Left lung (tissue), 10 donors: Measurements from ENCODE around the gene TRNT1. TPM values are rescaled to one million over a fixed set of nuclear protein-coding genes. Genes with fewer than 3 reads are reported as not detected.

Source experiments
- ATAC-seq: fragments of 200-7000 bp; cut with Tn5 transposase; one replicate; pipeline ENCODE4 v1.9.1; 2020; ENCODE audit warnings: moderate library complexity
- DNase-seq, 4 donors: peaks; one replicate each; pipeline ENCODE4 v3.0.0-alpha.2; 2013 to 2020
- H3K27ac ChIP-seq, 2 donors: fragments of 200-600 bp; sonication (generic) in 1 of 2; one replicate each; pipeline versions ENCODE4 v1.5.0 to v1.8.0; 2020 to 2021
- H3K27me3 ChIP-seq, 2 donors: fragments of 200-600 bp; sonication (generic) in 1 of 2; one replicate each; pipeline versions ENCODE4 v1.5.0 to v1.8.0; 2020 to 2021
- H3K36me3 ChIP-seq, 2 donors: fragments of 200-600 bp; sonication (generic) in 1 of 2; one replicate each; pipeline versions ENCODE4 v1.5.0 to v1.8.0; 2020 to 2021
- H3K4me1 ChIP-seq, 2 donors: fragments of 200-600 bp; one replicate each; pipeline ENCODE4 v1.8.0; 2021
- H3K4me3 ChIP-seq, 2 donors: fragments of 200-600 bp; sonication (generic) in 1 of 2; one replicate each; pipeline versions ENCODE4 v1.5.0 to v1.8.0; 2020 to 2021; ENCODE audit warnings: mild to moderate bottlenecking in 1 of 2
- H3K9me3 ChIP-seq, 2 donors: fragments of 200-600 bp; sonication (generic) in 1 of 2; one replicate each; pipeline versions ENCODE4 v1.5.0 to v1.8.0; 2020 to 2021
- intact Hi-C, 2 donors: fragments of 100-400 bp; cut with DNase I; formaldehyde crosslinking; loops; one replicate each; pipeline versions ENCODE4 v1.11.2 to v1.14.2; 2022
- polyA plus RNA-seq, 6 donors: library from polyadenylated mRNA; unstranded; fragments of 120-200 nt; gene quantifications; one replicate each; pipeline ENCODE4 v1.2.1, GENCODE V29; 2013; ENCODE audit not compliant: insufficient read length in 6 of 6
- total RNA-seq, 2 donors: library from RNA; stranded (reverse); fragmentation: NEBNext Ultra II Directional; extraction: Animal tissue kit (Norgen Biotek cat#: 25700); gene quantifications; one replicate each; pipeline ENCODE4 v1.2.1, GENCODE V29; 2021
- TF ChIP-seq, protein P1 (sequence below), 2 donors: fragments of 200-600 bp; sonication (generic) in 1 of 2; IDR thresholded peaks; one replicate each; pipeline versions ENCODE4 v1.5.0 to v1.8.0; 2021; ENCODE audit warnings: antibody characterized with exemption in 2 of 2
- donor health status: DM: no; HTN: yes; CAD: no.
- donor health status: DM: no; HTN: no; CAD: no.

Gene TRNT1
- total and polyA plus RNA-seq, 8 donors = 21.4 to 41.9 (median 37.0) TPM

DNA sequence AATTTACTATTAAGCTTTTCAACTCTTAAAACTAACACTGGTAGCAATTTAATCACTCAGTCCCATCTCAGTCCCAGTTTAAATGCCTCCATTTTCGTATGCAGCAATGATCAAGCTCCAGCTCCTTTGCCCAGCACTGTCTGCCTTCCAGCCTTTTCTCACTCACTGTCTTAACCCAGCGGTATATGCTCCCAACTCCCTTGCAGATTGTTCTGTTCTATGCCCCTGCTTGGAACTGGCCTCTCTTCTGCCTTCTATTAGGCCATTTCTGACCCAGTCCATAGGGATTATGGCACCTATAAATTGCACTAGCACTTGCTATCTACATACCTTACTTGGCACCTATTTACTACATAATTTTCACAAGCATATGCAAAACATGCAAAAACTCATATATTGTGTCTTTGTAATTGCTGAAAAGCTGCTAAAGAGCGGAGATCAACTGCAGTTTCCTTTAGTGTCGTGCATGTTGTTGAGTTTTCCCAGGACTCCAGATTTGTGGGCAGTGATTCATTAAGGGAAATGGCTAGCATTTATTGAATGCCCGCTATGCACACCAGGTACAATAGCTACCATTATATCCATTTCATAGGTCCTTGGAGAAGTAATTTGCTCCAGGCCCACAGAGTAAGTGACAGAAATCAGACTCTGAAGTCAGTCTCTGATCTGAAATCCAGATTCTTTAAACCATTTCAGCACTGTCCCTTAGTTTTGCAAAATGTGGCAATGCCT lies 28.3 kb downstream of the TRNT1 start:
- DNase-seq = no peak
- Histone ChIP-seq H3K4me1 (no peaks in the 10 kb centered on the region), H3K4me3 (no peak overlapping the region), H3K9me3 (no peaks in the 10 kb centered on the region), H3K27ac (no peak overlapping the region), H3K27me3 (no peaks in the 10 kb centered on the region), H3K36me3 (peaks cover 0 to 98% of the 10 kb centered on the region in 2 donors)
- TF ChIP-seq, protein P1, sequence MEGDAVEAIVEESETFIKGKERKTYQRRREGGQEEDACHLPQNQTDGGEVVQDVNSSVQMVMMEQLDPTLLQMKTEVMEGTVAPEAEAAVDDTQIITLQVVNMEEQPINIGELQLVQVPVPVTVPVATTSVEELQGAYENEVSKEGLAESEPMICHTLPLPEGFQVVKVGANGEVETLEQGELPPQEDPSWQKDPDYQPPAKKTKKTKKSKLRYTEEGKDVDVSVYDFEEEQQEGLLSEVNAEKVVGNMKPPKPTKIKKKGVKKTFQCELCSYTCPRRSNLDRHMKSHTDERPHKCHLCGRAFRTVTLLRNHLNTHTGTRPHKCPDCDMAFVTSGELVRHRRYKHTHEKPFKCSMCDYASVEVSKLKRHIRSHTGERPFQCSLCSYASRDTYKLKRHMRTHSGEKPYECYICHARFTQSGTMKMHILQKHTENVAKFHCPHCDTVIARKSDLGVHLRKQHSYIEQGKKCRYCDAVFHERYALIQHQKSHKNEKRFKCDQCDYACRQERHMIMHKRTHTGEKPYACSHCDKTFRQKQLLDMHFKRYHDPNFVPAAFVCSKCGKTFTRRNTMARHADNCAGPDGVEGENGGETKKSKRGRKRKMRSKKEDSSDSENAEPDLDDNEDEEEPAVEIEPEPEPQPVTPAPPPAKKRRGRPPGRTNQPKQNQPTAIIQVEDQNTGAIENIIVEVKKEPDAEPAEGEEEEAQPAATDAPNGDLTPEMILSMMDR (IDR thresholded peaks at IDR 0.05) = no peak
- intact Hi-C loops = no loop called here
- ATAC-seq = no peak

DNA sequence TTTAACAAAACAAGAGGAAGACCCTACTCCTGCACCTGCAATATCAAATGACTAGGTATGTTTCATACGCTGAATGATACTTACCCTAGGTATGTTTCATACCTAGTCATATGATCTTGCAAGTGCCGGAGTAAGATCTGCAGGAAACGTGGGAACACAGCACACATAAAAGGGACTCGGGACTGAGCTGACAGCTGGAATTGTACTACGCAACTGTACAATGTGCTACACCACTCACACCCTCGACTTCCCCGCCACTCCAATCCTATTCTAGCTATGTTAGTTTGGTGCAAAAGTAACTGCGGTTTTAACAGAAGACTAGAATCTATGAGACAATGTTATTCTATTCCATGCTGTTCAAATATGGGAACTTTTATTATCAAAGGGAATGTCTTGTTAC lies 30.7 kb downstream of the TRNT1 start:
- DNase-seq (no peak), ATAC-seq (no peak)
- Histone ChIP-seq H3K4me3 (no peak overlapping the region), H3K4me1 (no peaks in the 10 kb centered on the region), H3K27me3 (no peaks in the 10 kb centered on the region), H3K36me3 (peaks cover 0 to 97% of the 10 kb centered on the region in 2 donors), H3K9me3 (no peaks in the 10 kb centered on the region), H3K27ac (no peak overlapping the region)
- TF ChIP-seq, protein P1 (IDR thresholded peaks at IDR 0.05) = no peak
- intact Hi-C loops = no loop called here

DNA sequence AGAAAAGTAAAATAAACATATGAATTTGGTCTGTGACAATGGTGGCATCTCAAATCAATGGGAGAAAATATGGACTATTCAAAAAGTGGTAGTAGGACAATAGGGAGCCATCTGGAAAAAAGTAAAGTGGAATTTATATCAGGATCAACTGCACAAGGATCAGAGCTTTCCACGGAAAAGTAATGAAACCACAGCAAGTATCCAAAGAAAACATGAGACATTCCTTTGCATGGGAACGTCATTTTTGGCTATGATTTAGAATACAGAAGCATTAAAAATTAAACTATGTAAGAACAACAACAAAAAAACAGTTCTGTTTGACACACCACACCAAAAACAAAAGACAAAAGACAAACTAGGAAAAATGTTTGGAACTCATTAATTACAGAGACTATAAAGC lies 34.1 kb downstream of the TRNT1 start:
- no peaks in the 10 kb centered on the region for H3K27me3 ChIP-seq
- ATAC-seq (no peak), DNase-seq (no peak)
- H3K4me1 ChIP-seq = no peaks in the 10 kb centered on the region
- no peak overlapping the region for H3K4me3 ChIP-seq
- intact Hi-C loops = no loop called here
- H3K36me3 ChIP-seq = peaks cover 0 to 97% of the 10 kb centered on the region in 2 donors
- H3K27ac ChIP-seq = no peak overlapping the region
- no peaks in the 10 kb centered on the region for H3K9me3 ChIP-seq
- TF ChIP-seq, protein P1 (IDR thresholded peaks at IDR 0.05) = no peak

DNA sequence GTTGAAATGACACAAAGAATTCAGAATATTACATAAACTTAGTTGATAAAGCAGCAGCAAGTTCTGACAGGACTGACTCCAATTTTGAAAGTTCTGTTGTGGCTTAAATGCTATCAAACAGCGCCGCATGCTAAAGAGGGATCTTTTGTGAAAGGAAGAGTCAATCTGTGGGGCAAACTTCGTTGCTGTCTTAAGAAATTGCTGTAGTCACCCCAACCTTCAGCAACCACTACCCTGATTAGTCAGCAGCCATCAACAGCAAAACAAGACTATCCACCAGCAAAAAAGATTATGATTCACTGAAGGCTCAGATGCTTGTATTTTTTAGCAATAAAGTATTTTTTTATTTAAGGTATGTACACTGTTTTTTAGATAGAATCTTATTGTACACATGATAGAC lies 38.5 kb downstream of the TRNT1 start:
- Histone ChIP-seq H3K9me3 (no peaks in the 10 kb centered on the region), H3K4me1 (no peaks in the 10 kb centered on the region), H3K27me3 (no peaks in the 10 kb centered on the region), H3K27ac (no peak overlapping the region), H3K36me3 (peaks cover 5 to 93% of the 10 kb centered on the region in 2 donors), H3K4me3 (no peak overlapping the region)
- TF ChIP-seq, protein P1 (IDR thresholded peaks at IDR 0.05) = no peak
- ATAC-seq = no peak
- intact Hi-C loops = no loop called here
- DNase-seq = no peak

DNA sequence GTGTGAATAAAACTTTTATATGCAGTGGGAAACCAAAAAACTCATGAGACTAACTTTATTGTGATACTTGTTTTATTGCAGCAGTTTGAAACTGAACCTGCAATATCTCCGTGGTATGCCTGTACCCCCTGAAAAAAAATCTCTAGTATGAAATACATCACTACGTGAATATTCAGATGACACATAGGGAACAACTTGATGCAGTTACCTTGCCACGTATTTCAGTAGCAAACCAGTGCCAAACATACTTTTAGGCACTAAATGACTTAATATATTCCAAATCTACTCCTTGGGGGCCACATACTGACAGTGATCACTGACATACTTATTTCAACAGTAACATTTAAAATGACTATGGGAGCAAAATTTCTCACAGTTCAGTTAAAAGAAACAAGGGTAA lies 38.9 kb downstream of the TRNT1 start:
- TF ChIP-seq, protein P1 (IDR thresholded peaks at IDR 0.05) = no peak
- intact Hi-C loops = no loop called here
- H3K9me3 ChIP-seq = no peaks in the 10 kb centered on the region
- H3K27ac ChIP-seq = no peak overlapping the region
- H3K4me1 ChIP-seq = no peaks in the 10 kb centered on the region
- H3K36me3 ChIP-seq = peaks cover 5 to 93% of the 10 kb centered on the region in 2 donors
- no peak for DNase-seq
- H3K4me3 ChIP-seq = no peak overlapping the region
- ATAC-seq = no peak
- H3K27me3 ChIP-seq = no peaks in the 10 kb centered on the region
